Tibial nerve (tissue), 4 donors: Measurements from ENCODE around the gene CDH4. TPM values are rescaled to one million over a fixed set of nuclear protein-coding genes. Genes with fewer than 3 reads are reported as not detected.

ENCODE experiments used
- DNase-seq, 2 donors: peaks; one replicate each; pipeline ENCODE4 v3.0.0-alpha.2; 2019; ENCODE audit warnings: low spot score in 2 of 2
- H3K27ac ChIP-seq, 4 donors: fragments of 200-600 bp; sonication (generic) in 3 of 4; one replicate each; pipeline ENCODE4 v1.5.1; 2017 to 2019; ENCODE audit warnings: mild to moderate bottlenecking in 1 of 4
- H3K27me3 ChIP-seq, 2 donors: fragments of 200-600 bp; sonication (generic) in 1 of 2; one replicate each; pipeline versions ENCODE4 v1.5.1 to v1.6.0; 2017 to 2019
- H3K36me3 ChIP-seq, 3 donors: fragments of 200-600 bp; sonication (generic); one replicate each; pipeline ENCODE4 v1.5.1; 2018 to 2019
- H3K4me1 ChIP-seq, 4 donors: fragments of 200-600 bp; sonication (generic) in 3 of 4; one replicate each; pipeline ENCODE4 v1.5.1; 2017 to 2019
- H3K4me3 ChIP-seq, 4 donors: fragments of 200-600 bp; sonication (generic) in 3 of 4; one replicate each; pipeline ENCODE4 v1.5.1; 2017 to 2019; ENCODE audit warnings: mild to moderate bottlenecking in 1 of 4, moderate library complexity in 1 of 4
- H3K9me3 ChIP-seq, 4 donors: fragments of 200-600 bp; sonication (generic) in 3 of 4; one replicate each; pipeline ENCODE4 v1.5.1; 2017 to 2019
- EP300 ChIP-seq, 2 donors: sonication (generic); formaldehyde crosslinking; IDR thresholded peaks; one replicate each; pipeline ENCODE4 v1.6.1; 2017; ENCODE audit warnings: antibody characterized with exemption in 2 of 2, mild to moderate bottlenecking in 1 of 2
- POLR2A ChIP-seq, 2 donors: fragments of 450-650 bp; IDR thresholded peaks; one replicate each; pipeline ENCODE4 v1.6.1; 2017; ENCODE audit warnings: antibody characterized with exemption in 2 of 2, mild to moderate bottlenecking in 2 of 2, moderate library complexity in 2 of 2
- WGBS, 2 donors: methylation state at CpG; one replicate each; pipeline ENCODE4 v1.1.5; 2018; 5-methylcytosine and 5-hydroxymethylcytosine counted together
- total RNA-seq, 4 donors: library from RNA; depleted of rRNA; stranded (reverse); fragments of >200 nt; gene quantifications; one replicate each; pipeline ENCODE4 v1.1.0, GENCODE V29; 2016
- TF ChIP-seq, protein P1 (sequence below), 5 experiments: fragments of 200-600 bp in 3 of 5; fragments of 450-650 bp in 2 of 5; sonication (generic) in 3 of 5; IDR thresholded peaks; one replicate each; pipeline ENCODE4 v1.5.1; 2016 to 2019; ENCODE audit warnings: antibody characterized with exemption in 5 of 5, mild to moderate bottlenecking in 3 of 5, moderate library complexity in 2 of 5

CDH4 gene
- total RNA-seq, 4 donors from 2014 or later, result 0.78 to 2.3 (median 1.0) TPM

- Histone ChIP-seq H3K27me3 (no peaks in the 10 kb centered on the region), H3K27ac (no peak overlapping the region), H3K4me1 (peaks cover 0 to 3% (median 0%) of the 10 kb centered on the region in 4 donors), H3K4me3 (no peak overlapping the region), H3K9me3 (peaks cover 0 to 67% (median 0%) of the 10 kb centered on the region in 4 donors), H3K36me3 (no peaks in the 10 kb centered on the region)
- 81 to 88% methylated on average over 7 to 8 of the region's 8 CpGs for WGBS, 2 donors
- no peak for DNase-seq
- TF ChIP-seq, protein P1, sequence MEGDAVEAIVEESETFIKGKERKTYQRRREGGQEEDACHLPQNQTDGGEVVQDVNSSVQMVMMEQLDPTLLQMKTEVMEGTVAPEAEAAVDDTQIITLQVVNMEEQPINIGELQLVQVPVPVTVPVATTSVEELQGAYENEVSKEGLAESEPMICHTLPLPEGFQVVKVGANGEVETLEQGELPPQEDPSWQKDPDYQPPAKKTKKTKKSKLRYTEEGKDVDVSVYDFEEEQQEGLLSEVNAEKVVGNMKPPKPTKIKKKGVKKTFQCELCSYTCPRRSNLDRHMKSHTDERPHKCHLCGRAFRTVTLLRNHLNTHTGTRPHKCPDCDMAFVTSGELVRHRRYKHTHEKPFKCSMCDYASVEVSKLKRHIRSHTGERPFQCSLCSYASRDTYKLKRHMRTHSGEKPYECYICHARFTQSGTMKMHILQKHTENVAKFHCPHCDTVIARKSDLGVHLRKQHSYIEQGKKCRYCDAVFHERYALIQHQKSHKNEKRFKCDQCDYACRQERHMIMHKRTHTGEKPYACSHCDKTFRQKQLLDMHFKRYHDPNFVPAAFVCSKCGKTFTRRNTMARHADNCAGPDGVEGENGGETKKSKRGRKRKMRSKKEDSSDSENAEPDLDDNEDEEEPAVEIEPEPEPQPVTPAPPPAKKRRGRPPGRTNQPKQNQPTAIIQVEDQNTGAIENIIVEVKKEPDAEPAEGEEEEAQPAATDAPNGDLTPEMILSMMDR (IDR thresholded peaks at IDR 0.05), result no peak
- TF ChIP-seq POLR2A (IDR thresholded peaks at IDR 0.05), result no peak
- TF ChIP-seq EP300 (IDR thresholded peaks at IDR 0.05), result no peak
Observed at GRCh38 chr20:61594198-61594597, 342.1 kb downstream of the CDH4 start.

GRCh38 chr20:61595216-61595615 lies 343.2 kb downstream of the CDH4 start:
- no peak for DNase-seq
- no peaks in the 10 kb centered on the region for H3K36me3 ChIP-seq
- H3K27ac ChIP-seq, result no peak overlapping the region
- H3K27me3 ChIP-seq, result no peaks in the 10 kb centered on the region
- H3K4me3 ChIP-seq, result no peak overlapping the region
- 93 to 94% methylated on average over 9 to 12 of the region's 13 CpGs for WGBS, 2 donors
- TF ChIP-seq EP300 (IDR thresholded peaks at IDR 0.05), result no peak
- TF ChIP-seq POLR2A (IDR thresholded peaks at IDR 0.05), result no peak
- TF ChIP-seq, protein P1 (IDR thresholded peaks at IDR 0.05), result no peak
- no peaks in the 10 kb centered on the region for H3K4me1 ChIP-seq
- peaks cover 0 to 67% (median 0%) of the 10 kb centered on the region in 4 donors for H3K9me3 ChIP-seq

DNA sequence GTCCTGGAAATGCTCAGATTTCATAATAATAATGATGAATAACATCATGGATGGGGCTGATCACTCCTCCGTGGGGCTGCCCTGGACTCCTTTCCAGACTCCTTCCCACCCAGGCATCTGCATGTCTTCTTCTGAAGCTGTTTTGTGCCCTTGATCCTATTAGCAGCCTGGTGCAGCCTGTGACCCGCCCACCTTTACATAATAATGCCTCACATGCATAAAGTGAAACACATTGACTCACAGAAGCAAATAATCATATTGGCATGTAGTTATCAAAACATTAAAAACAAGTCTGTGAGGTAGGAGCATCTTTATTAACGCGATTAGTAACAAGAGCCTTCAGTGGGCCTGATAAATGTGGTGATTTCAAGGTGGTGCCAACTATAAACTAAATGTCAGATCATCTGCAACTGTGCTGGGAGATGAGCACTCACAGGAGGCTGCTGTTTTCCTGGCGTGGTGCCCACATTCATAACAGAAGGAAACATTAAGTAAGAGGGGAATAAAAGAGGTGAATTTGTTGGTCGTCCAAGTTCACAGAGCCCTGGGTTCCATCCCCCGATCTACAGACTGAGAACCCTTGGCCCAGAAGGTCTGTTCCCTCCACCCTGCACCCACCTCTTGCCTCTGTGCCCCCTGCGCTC lies 344.7 kb downstream of the CDH4 start:
- Histone ChIP-seq H3K4me3 (no peak overlapping the region), H3K27ac (no peak overlapping the region), H3K4me1 (no peaks in the 10 kb centered on the region), H3K27me3 (no peaks in the 10 kb centered on the region), H3K9me3 (peaks cover 0 to 64% (median 0%) of the 10 kb centered on the region in 4 donors), H3K36me3 (no peaks in the 10 kb centered on the region)
- TF ChIP-seq, protein P1 (IDR thresholded peaks at IDR 0.05), result no peak
- TF ChIP-seq POLR2A (IDR thresholded peaks at IDR 0.05) (no peak), EP300 (IDR thresholded peaks at IDR 0.05) (no peak)
- DNase-seq, result no peak
- WGBS, 2 donors, result 80 to 82% methylated on average over 8 of the region's 8 CpGs

GRCh38 chr20:61597996-61598395 lies 345.9 kb downstream of the CDH4 start:
- H3K27ac ChIP-seq, result no peak overlapping the region

DNA sequence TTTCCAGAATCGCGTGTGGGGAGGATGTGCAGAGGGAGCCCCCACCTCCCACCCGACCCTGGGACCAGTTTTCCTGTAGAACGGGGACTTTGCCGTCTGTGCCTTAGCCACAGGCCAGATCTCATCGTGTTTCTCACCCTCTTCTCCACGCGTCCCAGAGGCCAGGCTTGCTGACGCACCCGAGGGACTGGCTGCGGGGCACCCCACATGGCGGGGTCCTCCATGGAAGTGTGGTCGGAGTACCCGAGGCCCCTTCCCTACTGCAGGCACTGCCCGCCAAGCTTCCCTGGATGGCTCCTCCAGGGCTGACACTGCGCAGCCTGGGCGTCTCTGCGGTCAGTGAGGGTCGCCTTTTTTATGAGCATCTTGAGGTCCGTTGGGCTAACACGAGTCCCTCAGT lies 346.5 kb downstream of the CDH4 start:
- H3K9me3 ChIP-seq, result peaks cover 0 to 53% (median 0%) of the 10 kb centered on the region in 4 donors
- no peaks in the 10 kb centered on the region for H3K27me3 ChIP-seq
- TF ChIP-seq, protein P1 (IDR thresholded peaks at IDR 0.05), result no peak
- no peak for TF ChIP-seq POLR2A (IDR thresholded peaks at IDR 0.05)
- TF ChIP-seq EP300 (IDR thresholded peaks at IDR 0.05), result no peak
- no peak overlapping the region for H3K4me3 ChIP-seq
- no peaks in the 10 kb centered on the region for H3K36me3 ChIP-seq
- 83 to 84% methylated on average over 17 to 21 of the region's 21 CpGs for WGBS, 2 donors
- no peaks in the 10 kb centered on the region for H3K4me1 ChIP-seq
- no peak for DNase-seq
- H3K27ac ChIP-seq, result no peak overlapping the region

More at GRCh38 chr20:61597996-61598395, 345.9 kb downstream of the CDH4 start:
- Histone ChIP-seq H3K4me1 (no peaks in the 10 kb centered on the region), H3K4me3 (no peak overlapping the region), H3K27me3 (no peaks in the 10 kb centered on the region), H3K36me3 (no peaks in the 10 kb centered on the region), H3K9me3 (peaks cover 0 to 53% (median 0%) of the 10 kb centered on the region in 4 donors)
- WGBS, 2 donors, result 64 to 72% methylated on average over 7 of the region's 7 CpGs
- DNase-seq, result no peak
- TF ChIP-seq POLR2A (IDR thresholded peaks at IDR 0.05) (no peak), EP300 (IDR thresholded peaks at IDR 0.05) (no peak)
- TF ChIP-seq, protein P1 (IDR thresholded peaks at IDR 0.05), result no peak
